NCI-H226 (cell line): ENCODE results near the gene APP.
"Not testable (repeated sequence)": the region's sequence is repeated elsewhere in the genome, so short reads cannot be mapped to it uniquely, and the experiment has no call there.

Experiments
- DNase-seq: peaks from one replicate; pipeline ENCODE4 v3.0.0-alpha.2; 2015

Gene APP

DNA sequence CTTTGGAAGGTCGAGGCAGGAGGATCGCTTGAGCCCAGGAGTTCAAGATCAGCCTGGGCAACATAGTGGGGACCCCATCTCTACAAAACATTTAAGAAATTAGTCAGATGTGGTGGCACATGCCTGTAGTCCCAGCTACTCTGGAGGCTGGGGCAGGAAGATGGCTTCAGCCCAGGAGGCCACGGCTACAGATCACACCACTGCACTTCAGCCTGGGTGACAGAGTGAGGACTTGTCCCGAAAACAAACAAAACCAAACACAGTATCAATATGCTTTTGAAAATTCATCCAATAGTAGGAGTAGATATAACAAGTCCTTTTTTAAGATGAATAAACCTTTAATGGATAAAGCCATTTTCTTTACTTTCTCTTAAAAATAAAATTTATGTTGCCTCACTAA lies 8.5 kb downstream of the APP start:
- no peak for DNase-seq

DNA sequence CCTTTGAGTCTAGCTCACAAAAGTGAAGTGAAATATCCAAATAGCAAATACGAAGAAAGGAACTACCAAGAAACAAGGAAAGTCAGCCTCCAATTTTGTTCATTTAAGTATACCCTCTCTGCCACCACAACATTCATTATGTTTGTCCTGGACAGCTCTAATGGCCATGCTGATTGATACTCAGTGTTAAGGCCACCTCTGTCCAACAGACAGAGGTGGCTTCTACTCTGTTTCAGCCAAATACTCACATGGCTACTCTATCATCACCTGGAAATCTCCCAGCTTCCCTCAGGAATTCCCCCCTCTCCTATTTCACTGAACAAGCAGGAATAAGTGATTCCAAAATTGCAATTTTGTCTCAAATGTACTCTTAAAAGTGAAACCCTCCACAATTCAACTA lies 10.7 kb downstream of the APP start:
- no peak for DNase-seq

DNA sequence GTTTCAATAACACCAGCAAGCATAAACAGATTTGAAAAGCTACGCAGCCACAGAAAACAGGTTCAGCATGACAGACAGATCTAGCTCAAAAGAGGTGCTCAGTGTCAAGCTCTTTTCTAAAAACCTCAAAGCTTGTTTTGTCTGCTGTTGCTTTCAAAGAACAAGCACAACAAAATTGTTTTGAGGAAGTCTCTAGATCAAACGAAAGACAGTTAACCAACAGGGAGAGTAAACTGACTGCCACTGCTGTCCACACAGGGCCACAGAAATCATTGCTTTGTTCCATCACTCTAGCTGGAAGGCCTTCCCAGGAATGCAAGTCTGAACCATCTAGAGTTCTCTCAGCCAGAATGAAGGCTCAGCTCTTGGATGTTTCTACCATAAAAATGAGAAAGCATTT lies 12.8 kb downstream of the APP start:
- DNase-seq, result no peak

DNA sequence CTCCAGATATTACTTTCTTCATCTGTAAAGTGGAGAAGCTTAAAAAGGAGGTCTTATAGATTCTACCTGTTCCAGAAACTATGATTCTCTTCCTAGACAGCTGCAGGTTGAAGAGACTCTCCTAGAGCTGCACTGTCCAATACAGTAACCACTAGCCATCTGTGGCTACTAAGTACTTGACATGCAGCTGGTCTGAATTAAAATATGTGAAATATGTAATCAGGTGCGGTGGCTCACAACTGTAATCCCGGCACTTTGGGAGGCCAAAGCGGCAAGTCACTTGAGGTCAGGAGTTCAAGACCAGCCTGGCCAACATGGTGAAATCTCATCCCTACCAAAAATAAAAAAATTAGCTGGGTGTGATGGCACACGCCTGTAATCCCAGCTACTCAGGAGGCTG lies 15.8 kb downstream of the APP start:
- DNase-seq, result no peak

DNA sequence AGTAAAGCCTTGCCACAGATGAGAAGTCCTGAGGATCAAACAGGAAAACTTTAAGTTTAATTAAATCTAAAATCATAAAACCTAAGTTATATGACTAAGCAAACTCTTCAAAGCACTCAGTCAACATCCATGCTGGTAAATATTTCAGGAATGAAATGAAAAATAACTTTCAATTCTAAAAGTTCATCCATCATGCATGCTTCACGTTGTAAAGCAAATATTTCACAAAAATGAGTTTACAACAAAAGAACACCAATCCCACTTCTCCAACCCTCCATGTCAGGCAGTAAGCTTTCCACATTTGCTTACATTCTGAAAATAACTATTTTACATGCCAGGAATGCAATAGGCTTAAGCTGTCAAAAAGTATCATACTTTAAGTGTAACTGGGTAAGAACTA lies 16.8 kb downstream of the APP start:
- no peak for DNase-seq

DNA sequence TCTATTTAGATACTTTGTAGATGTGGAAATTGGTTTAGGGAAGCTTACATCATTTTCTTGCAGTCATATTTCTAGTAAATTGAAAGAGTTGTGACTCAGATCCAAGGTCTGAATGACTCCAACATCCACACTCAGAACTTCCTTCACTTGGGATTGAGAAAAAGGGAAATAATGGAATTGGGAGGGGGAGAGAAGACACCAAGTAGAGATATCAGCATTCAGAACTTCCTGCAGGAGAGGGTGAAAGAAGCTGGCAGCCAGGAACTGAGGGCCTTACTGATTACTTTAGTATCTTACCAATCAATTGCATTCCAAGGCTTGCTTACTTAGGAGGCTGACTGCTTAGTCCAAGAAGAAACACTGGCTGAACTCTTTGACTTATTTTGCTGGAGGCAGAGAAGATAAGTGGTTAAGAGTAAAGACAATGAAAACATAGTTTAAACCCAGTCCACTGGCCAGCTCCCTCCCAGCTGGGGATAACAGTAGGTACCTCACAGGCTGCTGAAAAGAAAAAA lies 21.7 kb downstream of the APP start:
- peak; percentile 64 for DNase-seq

DNA sequence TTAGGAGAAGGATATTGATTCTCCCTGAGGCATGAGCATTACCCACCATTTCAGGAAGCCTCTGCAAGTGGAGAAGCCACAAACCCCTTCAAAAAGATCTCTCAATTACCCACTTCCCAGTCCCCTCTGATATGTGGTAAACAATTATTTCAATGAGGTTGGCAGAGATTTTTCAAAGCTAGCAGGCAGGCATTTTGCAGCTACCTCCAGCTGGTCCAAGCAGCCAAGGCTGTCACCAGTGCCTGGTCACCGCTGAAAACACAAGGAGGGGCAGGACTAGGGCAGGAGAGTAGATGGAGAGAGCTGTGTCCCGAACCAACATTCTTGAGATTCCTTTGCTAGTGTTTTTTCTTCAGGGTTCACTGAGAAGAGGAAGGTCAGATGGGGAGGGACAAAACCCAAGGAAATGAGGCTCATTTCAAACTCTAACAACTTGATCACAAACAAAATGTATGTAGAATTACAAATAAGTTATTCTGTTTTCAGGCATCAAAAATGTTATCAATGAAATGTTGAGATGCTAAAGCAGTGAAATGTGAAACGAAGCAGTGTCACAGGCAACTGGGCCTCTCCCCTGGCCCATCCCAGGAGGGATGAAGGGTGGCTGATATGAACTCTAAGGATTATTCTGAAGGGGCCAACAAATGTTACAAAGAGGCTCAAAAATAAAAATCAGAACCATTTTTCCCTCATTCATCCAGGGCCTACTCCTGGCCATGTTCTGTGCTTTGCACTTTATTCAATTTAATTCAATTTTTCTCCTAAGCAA lies 22.3 kb downstream of the APP start:
- DNase-seq, result no peak

DNA sequence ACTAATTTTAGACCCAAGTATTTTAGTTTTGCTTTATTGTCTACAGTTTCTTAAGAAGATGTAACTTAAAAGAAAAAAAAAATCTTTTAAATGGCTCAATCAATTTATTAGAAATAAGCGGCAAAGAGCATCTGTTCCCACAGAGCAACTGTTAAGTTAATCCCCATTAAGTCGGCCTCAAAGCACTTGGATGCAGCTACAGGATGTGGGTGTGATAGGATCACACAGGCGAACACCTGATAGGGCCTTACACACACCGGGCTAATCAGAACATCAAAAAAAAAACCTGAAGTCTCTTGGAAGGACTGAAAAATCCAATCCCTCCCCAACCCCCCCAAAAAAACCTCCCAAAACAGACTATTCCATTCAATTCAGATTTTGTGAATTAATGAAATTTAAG lies 23.0 kb downstream of the APP start:
- DNase-seq, result no peak

DNA sequence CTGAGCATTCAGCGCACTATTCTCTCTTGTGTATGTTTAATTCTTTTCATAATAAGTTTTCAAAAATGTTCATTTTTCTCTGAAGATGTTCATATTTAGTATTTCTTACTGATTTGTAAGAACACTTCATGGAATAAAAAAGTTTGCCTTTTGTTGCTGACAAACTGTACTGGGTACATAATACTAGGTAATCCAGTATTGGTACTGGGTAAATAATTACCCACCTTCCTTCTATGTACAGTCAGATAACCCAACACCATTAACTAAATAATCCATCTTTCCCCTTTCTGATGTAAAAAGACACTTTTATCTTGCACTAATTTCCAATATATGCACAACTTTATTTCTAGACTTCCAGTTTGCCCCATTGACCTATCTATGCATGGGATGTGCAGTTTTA lies 23.9 kb downstream of the APP start:
- no peak for DNase-seq

DNA sequence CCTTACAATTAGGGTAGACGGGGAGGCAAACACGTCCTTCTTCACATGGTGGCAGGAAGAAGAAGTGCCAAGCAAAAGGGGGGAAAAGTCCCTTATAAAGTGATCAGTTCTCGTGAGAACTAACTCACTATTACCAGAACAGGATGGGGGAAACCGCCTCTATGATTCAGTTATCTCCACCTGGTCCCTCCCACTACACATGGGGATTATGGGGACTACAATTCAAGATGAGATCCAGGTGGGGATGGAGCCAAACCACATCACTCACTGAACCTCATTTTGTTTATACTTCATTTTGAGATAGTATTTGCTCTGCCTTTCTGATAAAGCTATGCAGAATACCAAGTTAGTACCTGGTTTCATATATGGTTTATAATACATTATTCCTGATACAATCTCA lies 26.5 kb downstream of the APP start:
- no peak for DNase-seq

DNA sequence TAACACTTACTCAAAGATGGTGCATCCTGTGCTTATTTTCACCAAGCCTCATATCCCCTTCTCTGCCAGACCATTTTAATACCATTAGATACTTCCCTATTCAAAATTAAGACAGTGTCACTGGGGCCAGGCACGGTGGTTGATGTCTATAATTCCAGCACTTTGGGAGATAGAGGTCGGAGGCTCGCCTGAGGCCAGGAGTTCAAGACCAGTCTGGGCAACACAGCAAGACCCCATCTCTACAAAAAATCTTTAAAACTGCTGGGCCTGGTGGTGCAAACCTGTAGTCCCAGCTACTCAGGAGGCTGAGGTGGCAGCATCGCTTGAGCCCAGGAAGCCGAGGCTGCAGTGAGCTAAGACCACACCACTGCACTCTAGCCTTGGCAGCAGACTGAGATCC lies 28.2 kb downstream of the APP start:
- no peak for DNase-seq

DNA sequence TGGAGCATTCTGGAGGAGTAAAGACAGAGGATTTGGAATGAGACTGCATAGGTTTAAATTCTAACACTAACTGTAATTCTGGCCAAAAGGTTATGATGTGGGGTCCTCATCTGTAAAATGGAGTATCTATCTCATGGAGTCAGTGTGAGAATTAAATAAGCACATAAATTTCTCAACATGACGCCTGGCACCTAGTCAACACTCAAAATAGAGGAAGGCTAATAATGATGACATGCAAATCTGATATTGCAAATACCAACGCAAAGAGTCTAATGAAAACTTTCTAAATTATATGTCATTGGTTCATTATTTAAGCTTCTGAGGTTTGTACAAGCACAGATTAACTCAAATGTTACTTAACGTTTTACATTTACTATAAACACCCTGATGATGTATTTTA lies 29.6 kb downstream of the APP start:
- no peak for DNase-seq

DNA sequence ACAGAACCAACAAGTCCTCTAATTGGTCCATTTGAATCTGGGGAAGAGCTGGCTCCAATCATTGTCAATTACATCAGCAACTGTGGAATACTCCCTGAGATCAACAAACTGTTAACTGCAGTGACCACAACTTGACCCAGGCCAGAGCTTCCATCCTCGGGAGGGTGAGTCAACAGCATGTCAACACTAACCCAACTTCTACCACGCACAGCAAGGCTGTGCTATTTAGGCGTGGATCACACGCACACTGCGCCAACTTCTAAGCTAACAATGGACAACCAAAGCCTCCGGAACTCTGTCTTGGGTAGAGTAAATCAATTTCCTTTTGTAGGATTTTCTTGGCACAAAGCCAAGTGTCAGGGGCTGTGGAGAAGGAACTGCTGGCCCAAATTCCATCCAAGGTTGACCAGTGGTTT lies 30.4 kb downstream of the APP start:
- DNase-seq, result peak; percentile 98

DNA sequence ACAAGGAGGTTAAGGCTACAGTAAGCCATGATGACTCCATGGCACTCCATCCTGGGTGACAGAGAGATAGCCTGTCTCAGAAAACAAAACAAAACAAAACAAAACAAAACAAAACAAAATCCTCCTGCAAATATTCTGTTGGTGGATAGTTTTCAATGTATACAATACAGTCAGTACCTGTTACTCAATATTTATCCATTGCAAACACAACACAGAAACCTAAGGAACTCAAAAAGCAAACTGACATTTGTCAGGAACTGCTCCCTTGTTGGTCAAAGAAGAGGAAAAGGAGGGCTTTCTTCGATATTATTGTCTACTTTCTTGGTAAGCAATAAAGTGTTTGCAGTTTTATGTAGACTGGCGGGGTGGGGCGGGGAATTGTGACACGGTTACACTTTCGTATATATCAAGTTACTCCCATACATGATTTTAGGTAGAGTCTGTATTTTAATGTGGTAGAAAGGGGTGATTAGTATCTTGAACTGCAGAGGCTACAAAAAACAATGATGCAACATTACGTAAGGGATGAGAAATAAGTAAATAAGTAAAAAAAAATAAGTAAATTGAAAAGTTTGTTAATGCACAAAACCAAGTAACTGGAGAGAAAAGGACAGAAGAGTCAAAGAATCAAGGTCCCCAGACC lies 31.8 kb downstream of the APP start:
- DNase-seq, result no peak

DNA sequence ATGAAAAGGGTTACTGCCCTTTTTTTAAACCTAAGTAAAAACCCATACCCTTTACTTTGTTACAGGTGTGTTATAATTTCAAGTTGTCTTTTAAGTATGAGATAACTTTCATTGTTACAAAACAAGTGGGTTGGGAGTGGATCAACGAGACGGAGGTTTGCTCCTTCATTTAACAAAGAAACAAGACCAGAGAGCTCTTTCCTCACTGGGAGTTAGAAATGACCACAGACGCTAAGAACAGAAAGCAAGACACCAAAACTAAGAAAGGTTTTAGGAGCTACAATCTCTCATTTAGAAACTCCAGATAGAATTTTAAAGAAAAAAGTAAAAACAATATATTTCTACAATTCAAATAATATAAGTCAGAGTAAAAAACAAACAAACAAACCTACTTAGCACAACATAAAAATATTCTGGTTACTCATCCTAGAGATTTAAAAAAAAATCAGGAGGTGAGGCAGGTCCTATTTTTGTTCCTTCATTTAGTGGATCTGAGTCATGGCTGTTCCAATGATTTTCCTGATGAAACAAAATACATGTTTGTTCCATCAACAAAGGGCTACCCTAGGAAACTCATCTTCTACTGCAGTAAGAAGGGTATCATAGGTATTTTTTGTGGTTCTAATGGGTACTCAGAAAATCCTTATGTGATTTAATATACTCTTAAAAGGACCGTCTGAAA lies 33.0 kb downstream of the APP start:
- DNase-seq, result no peak

DNA sequence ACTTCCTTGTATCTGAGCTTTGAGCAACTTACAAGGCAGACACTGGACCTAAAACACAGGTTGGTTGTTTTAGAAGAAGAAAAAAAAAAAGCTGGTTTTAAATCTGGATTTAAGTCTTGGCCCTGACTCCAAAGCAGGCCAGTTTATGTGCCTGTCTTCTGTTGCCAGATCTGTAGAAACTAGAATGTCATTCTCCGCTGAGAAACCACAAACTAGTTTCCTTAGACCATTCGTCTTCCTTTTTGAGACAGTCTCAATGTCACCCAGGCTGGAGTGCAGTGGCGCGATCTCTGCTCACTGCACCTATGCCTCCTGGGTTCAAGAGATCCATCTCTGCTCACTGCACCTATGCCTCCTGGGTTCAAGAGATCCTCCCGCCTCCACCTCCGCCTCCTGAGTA lies 33.9 kb downstream of the APP start:
- no peak for DNase-seq

DNA sequence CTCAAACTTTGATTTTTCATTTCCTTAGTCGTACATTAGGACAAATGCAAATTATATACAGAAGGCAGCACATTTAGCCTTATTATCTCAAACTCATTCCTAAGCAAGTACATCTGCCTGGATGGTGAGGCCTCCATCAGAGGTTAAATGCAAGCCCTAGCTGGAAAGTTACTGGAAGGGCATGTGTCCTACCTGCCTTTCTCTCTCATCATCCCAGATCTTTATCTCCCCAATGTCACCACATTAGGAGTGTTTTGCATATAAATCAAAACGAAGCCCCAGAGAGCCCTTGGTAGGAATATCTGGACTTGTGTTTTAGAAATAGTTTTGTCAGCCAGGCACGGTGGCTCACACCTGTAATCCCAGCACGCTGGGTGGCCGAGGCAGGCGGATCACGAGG lies 35.0 kb downstream of the APP start:
- DNase-seq, result no peak

DNA sequence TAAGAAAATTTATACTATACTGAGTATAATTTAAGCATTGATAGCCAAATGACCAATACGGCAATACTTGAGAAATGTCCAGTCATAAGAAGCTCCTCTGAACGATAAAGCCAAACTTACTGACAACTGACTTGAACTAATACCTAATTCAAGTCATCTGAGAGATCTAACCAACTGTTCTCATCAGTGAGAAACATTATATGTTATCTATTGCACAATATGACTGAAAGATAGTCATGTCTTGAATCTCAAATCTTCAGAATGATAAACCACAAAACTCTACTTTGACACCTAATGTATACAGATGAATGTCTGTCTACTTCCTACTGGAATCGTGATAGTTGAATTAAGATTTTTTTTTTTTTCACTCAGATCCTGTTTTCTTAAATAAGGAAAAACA lies 39.0 kb downstream of the APP start:
- DNase-seq, result no peak

DNA sequence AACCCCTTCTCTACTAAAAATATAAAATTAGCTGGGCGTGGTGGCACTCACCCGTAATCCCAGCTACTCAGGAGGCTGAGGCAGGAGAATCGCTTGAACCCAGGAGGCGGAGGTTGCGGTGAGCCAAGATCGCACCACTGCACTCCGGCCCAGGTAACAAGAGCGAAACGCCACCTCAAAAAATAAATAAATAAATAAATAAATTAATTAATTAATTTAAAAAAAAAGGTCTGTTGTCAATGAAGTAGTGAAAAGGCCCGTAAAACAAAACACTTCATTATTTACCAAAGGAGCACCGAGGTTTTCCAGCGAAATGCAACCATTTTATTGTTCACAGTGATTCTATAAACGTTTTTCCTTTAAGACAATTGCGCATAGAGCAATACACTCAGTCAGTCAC lies 39.5 kb downstream of the APP start:
- not testable (repeated sequence) for DNase-seq

DNA sequence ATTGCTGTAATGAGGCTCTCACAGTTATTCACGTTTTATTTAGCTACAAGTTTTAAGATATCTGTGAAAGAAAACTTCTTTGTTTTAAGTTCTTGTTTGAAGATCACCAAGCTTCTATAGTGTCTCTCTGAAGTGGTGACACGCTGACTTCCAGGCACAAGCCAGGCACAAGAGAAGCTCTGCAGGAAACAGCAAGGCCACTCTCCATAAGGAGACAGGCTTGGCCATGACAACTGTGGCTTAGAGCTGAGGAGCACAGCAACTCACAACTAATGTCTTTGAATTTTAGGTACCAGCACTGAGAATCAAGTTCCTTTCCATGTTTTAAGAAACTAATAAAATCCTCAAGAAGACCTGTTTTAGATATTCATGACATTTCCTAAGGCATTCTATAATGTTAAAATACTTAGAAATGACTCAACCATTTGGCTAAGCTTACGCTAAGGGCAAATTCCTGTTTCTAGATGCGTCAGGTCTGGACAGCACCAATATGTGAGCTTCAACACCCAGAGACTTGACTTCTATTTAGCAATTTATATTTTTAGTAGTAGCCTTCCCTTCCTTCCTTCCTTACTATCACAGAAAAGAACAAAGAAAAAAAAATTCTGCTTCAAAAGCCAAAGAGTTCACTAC lies 40.2 kb downstream of the APP start:
- no peak for DNase-seq

DNA sequence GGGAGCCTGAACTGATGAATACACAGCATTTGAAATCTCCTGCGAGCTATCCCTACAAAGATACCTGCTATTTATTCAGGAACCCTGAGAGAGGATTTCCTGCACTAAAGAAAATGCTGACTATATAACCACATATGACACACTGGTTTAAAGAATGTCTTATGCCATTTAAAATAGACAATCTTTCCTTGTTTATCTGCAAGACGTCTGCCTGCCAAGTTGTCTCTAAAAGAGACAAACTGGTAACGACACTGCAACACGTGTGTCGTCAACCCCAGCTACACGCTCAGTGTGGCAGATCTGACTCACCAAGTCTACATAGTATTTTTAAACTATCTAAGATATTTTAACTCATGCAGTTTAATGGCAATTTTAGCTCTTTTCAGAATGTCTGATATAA lies 42.7 kb downstream of the APP start:
- no peak for DNase-seq

DNA sequence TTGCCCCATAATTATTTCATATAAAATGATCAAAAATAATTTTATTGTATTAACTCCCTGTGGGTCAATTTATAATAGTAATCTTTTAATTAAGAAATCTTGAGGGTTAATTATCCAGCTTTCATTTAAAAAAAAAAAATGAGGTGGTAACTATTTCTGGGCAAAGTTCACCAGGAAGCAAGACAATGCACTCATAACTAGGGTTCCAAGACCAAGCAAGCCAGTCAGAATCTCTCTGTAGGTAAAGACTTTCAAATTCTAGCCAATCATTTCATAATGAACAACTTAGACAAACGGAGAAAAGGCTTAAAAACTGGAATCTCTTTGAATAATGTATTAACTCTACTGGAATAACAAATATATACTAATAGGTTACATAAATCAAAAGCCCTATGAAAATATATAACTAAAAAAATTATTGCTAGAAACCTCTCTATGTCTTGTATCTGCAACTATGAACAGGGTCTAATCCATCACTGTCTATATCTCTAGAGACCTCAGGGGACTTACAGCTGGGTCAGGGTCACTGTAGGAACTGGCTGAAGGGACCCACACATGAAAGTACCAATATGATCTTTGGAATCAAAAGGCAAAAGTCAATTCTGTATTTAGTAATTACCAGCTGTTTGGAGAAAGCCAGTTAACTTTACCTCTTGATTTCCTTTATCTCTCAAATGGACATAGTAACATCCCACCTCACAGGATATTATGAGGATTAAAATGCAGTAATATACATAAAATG lies 43.3 kb downstream of the APP start:
- no peak for DNase-seq

DNA sequence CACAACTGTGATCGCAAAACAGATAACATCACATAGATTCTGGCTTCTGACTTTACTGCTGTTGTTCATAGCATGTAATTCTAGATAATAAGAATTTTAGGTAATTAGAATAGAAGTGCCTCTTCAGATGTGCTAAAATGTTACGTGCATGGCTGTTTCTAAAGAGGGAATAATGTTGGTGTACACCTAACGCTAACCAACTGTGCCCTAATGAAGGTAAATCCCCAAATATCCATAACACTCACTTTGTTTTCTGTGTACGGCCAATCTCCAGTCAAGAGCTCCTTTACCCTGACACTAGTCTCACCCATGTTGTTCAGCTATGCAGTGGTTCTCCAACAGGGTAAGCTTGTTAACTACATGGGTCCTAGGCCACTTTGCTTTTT lies 44.4 kb downstream of the APP start:
- DNase-seq, result no peak
